Astrocyte (in vitro differentiated cells and primary cell): ENCODE data around the gene DCDC2C.

ENCODE experiments used
- CTCF ChIP-seq: IDR thresholded peaks from 2 replicates; pipeline ENCODE4 v1.5.1; 2011; ENCODE audit warnings: low read depth, mild to moderate bottlenecking, inconsistent platforms, low read length, moderate library complexity; ENCODE audit not compliant: insufficient read depth
- EZH2 ChIP-seq: IDR thresholded peaks from 2 replicates; pipeline ENCODE4 v1.6.1; 2012; ENCODE audit warnings: mild to moderate bottlenecking, low read length, inconsistent platforms; ENCODE audit not compliant: insufficient read depth

- TF ChIP-seq CTCF (no peak), EZH2 (no peak)
Observed at GRCh38 chr2:3801506-3801905, 98.1 kb downstream of the DCDC2C start.
